Islet precursor cell (in vitro differentiated cells): ENCODE results near the gene UBE2D3.
"Not testable (repeated sequence)": the region's sequence is repeated elsewhere in the genome, so short reads cannot be mapped to it uniquely, and the experiment has no call there.

Experiments used
- DNase-seq: peaks from one replicate; pipeline ENCODE4 v3.0.0-alpha.2; 2018

Gene UBE2D3

GRCh38 chr4:102826890-102827673, at the start of gene UBE2D3:
Gene UBE2D3 (minus strand): TSS chr4:102827551. CDS start chr4:102826508, 1,043 bp downstream.
- peak; percentile 97 for DNase-seq

GRCh38 chr4:102871772-102872171, 44.4 kb upstream of the UBE2D3 start:
- DNase-seq: no peak

GRCh38 chr4:102869569-102870197, 42.3 kb upstream of the UBE2D3 start:
- no peak for DNase-seq

GRCh38 chr4:102868781-102869568, 41.6 kb upstream of the UBE2D3 start, which contains the start of gene CISD2:
Gene CISD2 (plus strand): TSS chr4:102868992. CDS start chr4:102869085, 93 bp downstream.
- DNase-seq: peak; percentile 98

- DNase-seq: no peak
Observed at GRCh38 chr4:102868153-102868780, 40.9 kb upstream of the UBE2D3 start.

- no peak for DNase-seq
Observed at GRCh38 chr4:102867278-102868152, 40.2 kb upstream of the UBE2D3 start.

- DNase-seq: not testable (repeated sequence)
Observed at GRCh38 chr4:102865327-102865726, 38.0 kb upstream of the UBE2D3 start.

- DNase-seq: no peak
Observed at GRCh38 chr4:102862747-102863146, 35.4 kb upstream of the UBE2D3 start.

GRCh38 chr4:102862016-102862415, 34.7 kb upstream of the UBE2D3 start:
- DNase-seq: no peak

- DNase-seq: no peak
Observed at GRCh38 chr4:102860611-102861324, 33.4 kb upstream of the UBE2D3 start.

GRCh38 chr4:102858828-102859464, 31.6 kb upstream of the UBE2D3 start:
- DNase-seq: no peak

- no peak for DNase-seq
Observed at GRCh38 chr4:102850370-102850769, 23.0 kb upstream of the UBE2D3 start.

- DNase-seq: no peak
Observed at GRCh38 chr4:102849579-102850104, 22.3 kb upstream of the UBE2D3 start.

GRCh38 chr4:102847687-102848086, 20.3 kb upstream of the UBE2D3 start:
- DNase-seq: no peak

- DNase-seq: no peak
Observed at GRCh38 chr4:102843938-102844337, 16.6 kb upstream of the UBE2D3 start.

GRCh38 chr4:102843273-102843672, 15.9 kb upstream of the UBE2D3 start:
- no peak for DNase-seq

- DNase-seq: no peak
Observed at GRCh38 chr4:102842367-102842766, 15.0 kb upstream of the UBE2D3 start.

- no peak for DNase-seq
Observed at GRCh38 chr4:102836596-102836995, 9.2 kb upstream of the UBE2D3 start.

- DNase-seq: no peak
Observed at GRCh38 chr4:102832667-102833066, 5.3 kb upstream of the UBE2D3 start.

GRCh38 chr4:102832105-102832504, 4.8 kb upstream of the UBE2D3 start:
- DNase-seq: no peak

- DNase-seq: no peak
Observed at GRCh38 chr4:102829803-102830202, 2.5 kb upstream of the UBE2D3 start.
